ENCODE results near the gene COLEC11. TPM values are rescaled to one million over a fixed set of nuclear protein-coding genes. Genes with fewer than 3 reads are reported as not detected.

COLEC11 gene
- total RNA-seq, 1 experiment from 2014 or later: 0.39 TPM

DNA sequence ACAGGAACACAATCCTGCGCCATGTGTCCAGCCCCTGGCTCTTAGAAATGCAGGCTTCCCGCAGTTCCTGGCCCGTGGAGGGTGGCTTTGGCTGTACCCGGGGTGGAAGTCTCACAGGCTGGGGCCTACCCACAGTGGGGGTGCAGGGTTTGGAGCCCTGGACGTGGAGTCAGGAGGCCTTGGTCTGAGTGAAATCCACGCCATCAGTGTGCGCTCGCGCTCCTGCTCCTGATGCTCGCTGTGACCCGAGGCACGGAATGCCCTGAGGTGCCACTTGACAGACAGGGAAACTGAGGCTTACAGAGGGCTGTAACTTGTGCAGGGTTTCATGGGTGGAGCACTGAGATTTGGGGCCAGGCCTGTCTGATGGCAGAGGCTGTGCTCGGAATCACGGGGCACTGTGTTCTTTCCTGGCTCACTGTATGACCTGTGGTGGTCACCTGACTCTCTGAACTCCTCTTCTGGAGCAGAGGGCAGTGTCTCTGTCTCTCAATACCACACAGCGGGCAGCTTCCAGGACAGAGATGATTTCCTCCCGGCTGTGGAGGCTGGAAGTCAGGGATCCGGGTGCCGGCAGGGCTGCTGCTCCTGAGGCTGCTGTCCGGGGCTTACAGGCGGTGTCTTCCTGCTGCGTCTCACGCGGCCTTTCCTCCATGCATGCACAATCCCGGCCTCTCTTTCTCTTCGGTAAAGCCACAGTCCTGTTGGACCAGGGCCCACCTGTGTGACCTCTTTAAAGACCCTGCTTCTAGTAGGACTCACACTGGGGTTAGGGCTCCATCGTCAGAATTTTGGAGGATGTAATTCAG is 37.1 kb downstream of the COLEC11 start:
- Mint-ChIP-seq H3K9me3 (no peaks in the 10 kb centered on the region), H3K27me3 (ENCODE audit: low read depth) (peaks cover 22% of the 10 kb centered on the region), H3K4me1 (peaks cover 13 to 24% of the 10 kb centered on the region in 2 experiments), H3K4me3 (no peak overlapping the region), H3K36me3 (ENCODE audit: insufficient read depth in 1 of 3, low read depth in 3 of 3) (no peaks in the 10 kb centered on the region), H3K27ac (no peak overlapping the region)
- H2BK20ac ChIP-seq (ENCODE audit: low read depth, low read length, poor library complexity, severe bottlenecking): no peak overlapping the region
- no peaks in the 10 kb centered on the region for H3K79me1 ChIP-seq (ENCODE audit: insufficient read depth, low read depth, low read length, poor library complexity, severe bottlenecking)
- H2BK5ac ChIP-seq (ENCODE audit: insufficient read length, low read length): no peak overlapping the region
- H3K56ac ChIP-seq (ENCODE audit: insufficient read length, low read depth, low read length): no peak overlapping the region
- no peak overlapping the region; the same call in 1 of the 2 replicates for H3K14ac ChIP-seq (ENCODE audit: insufficient read depth, low read length)
- H3K4me2 ChIP-seq (ENCODE audit: insufficient read depth, insufficient read length, low read length): no peak overlapping the region
- H3K27me3 ChIP-seq (ENCODE audit: insufficient read depth, low read length): no peaks in the 10 kb centered on the region
- H2BK15ac ChIP-seq (ENCODE audit: low read depth, low read length): no peak overlapping the region
- H4K8ac ChIP-seq (replicated peaks; ENCODE audit: insufficient read length, low read depth, low read length): no peak overlapping the region
- H3T11ph ChIP-seq (ENCODE audit: low read length): no peak overlapping the region
- no peak overlapping the region for H3K9ac ChIP-seq (ENCODE audit: extremely low read depth, insufficient read length, low read length)
- no peak overlapping the region for H3K27ac ChIP-seq (ENCODE audit: insufficient read length, low read depth, low read length)
- H3K23ac ChIP-seq (ENCODE audit: insufficient read length, low read depth, low read length): no peak overlapping the region
- no peaks in the 10 kb centered on the region for H3K79me2 ChIP-seq (ENCODE audit: insufficient read depth, low read length)
- peak; percentile 15 for DNase-seq
- no peak overlapping the region for H2BK120ac ChIP-seq (ENCODE audit: low read depth, low read length, poor library complexity, severe bottlenecking)
- H3K18ac ChIP-seq (ENCODE audit: insufficient read length, low read depth, low read length): no peak overlapping the region
- H4K20me1 ChIP-seq (ENCODE audit: control insufficient read depth, insufficient read depth, insufficient read length): no peaks in the 10 kb centered on the region
- no peak overlapping the region for H2AFZ ChIP-seq (ENCODE audit: low read length)
- no peak overlapping the region for H4K91ac ChIP-seq (ENCODE audit: insufficient read length, low read depth, low read length)
- H3K9me3 ChIP-seq (ENCODE audit: control insufficient read depth, low read depth, low read length): no peaks in the 10 kb centered on the region
- H3K4me1 ChIP-seq (ENCODE audit: insufficient read depth, low read length): no peaks in the 10 kb centered on the region
- no peak overlapping the region for H3K4ac ChIP-seq (ENCODE audit: low read depth, low read length)
- WGBS (ENCODE audit: extremely low coverage, insufficient read length, low lambda C conversion rate): no CpG with 5 or more reads among the region's 26 CpGs
- H4K5ac ChIP-seq (ENCODE audit: insufficient read length, low read depth, low read length): no peak overlapping the region
- H2BK12ac ChIP-seq (ENCODE audit: insufficient read length, low read depth, low read length): no peak overlapping the region
- H2AK5ac ChIP-seq (ENCODE audit: insufficient read length, low read length): no peak overlapping the region
- no peaks in the 10 kb centered on the region for H3K23me2 ChIP-seq (ENCODE audit: insufficient read length, low read depth, low read length, poor library complexity, severe bottlenecking)
- TF ChIP-seq, protein P1, sequence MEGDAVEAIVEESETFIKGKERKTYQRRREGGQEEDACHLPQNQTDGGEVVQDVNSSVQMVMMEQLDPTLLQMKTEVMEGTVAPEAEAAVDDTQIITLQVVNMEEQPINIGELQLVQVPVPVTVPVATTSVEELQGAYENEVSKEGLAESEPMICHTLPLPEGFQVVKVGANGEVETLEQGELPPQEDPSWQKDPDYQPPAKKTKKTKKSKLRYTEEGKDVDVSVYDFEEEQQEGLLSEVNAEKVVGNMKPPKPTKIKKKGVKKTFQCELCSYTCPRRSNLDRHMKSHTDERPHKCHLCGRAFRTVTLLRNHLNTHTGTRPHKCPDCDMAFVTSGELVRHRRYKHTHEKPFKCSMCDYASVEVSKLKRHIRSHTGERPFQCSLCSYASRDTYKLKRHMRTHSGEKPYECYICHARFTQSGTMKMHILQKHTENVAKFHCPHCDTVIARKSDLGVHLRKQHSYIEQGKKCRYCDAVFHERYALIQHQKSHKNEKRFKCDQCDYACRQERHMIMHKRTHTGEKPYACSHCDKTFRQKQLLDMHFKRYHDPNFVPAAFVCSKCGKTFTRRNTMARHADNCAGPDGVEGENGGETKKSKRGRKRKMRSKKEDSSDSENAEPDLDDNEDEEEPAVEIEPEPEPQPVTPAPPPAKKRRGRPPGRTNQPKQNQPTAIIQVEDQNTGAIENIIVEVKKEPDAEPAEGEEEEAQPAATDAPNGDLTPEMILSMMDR (conservative IDR thresholded peaks at IDR 0.05): no peak

Measured in H9 (cell line).